22Rv1 (cell line): ENCODE measurements around the gene UROD.

Experiments
- CTCF ChIP-seq: fragments of 450-650 bp; IDR thresholded peaks from 2 replicates; pipeline ENCODE4 v1.5.1; 2017; ENCODE audit warnings: mild to moderate bottlenecking
- ZFX ChIP-seq: fragments of 450-650 bp; IDR thresholded peaks from 2 replicates; pipeline ENCODE4 v1.6.1; 2017; ENCODE audit warnings: antibody characterized with exemption, borderline replicate concordance

GRCh38 chr1:45016090-45016697 is 4.1 kb downstream of the UROD start:
- TF ChIP-seq CTCF: no peak
- TF ChIP-seq ZFX: no peak
